ENCODE data around the gene MAG.

The MAG gene

DNA sequence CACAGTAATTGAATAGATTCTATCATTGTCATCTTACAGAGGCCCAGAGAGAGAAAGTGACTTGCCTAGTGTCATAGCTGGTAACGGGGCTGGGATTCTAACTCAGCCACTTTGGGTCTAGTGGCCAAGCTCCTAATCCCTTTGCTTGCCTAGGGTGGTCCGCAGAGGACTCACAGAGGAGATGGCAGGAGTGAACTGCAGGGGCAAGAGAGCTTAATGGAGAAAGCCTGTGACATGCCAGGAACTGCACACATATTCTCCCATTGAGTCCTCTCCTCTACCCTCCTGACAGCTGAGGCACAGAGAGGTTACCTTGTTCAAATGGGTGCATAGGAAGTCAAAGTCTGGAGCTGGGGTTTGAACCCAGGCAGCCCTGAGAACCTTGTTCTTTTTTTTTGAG is 40.5 kb upstream of the MAG start:
- no peak overlapping the region for H3K4me3 ChIP-seq
- no peak overlapping the region for H3K27ac ChIP-seq
- no peak overlapping the region for H3K9ac ChIP-seq
- H3K4me1 ChIP-seq: peaks cover 18 to 30% (median 25%) of the 10 kb centered on the region in 10 experiments
- H3K27me3 ChIP-seq: peaks cover 37 to 52% (median 48%) of the 10 kb centered on the region in 11 experiments
- H4K20me1 ChIP-seq: no peaks in the 10 kb centered on the region; a peak in 2 of 22 replicates
- H3K4me2 ChIP-seq: no peak overlapping the region
- no peak for TF ChIP-seq Cebpa-rat (IDR thresholded peaks at IDR 0.05)
- peaks cover 0 to 3% (median 0%) of the 10 kb centered on the region in 11 experiments; a peak in 1 of 22 replicates for H3K9me3 ChIP-seq (replicated peaks in 1 of 11)
- H3K36me3 ChIP-seq: no peaks in the 10 kb centered on the region

DNA sequence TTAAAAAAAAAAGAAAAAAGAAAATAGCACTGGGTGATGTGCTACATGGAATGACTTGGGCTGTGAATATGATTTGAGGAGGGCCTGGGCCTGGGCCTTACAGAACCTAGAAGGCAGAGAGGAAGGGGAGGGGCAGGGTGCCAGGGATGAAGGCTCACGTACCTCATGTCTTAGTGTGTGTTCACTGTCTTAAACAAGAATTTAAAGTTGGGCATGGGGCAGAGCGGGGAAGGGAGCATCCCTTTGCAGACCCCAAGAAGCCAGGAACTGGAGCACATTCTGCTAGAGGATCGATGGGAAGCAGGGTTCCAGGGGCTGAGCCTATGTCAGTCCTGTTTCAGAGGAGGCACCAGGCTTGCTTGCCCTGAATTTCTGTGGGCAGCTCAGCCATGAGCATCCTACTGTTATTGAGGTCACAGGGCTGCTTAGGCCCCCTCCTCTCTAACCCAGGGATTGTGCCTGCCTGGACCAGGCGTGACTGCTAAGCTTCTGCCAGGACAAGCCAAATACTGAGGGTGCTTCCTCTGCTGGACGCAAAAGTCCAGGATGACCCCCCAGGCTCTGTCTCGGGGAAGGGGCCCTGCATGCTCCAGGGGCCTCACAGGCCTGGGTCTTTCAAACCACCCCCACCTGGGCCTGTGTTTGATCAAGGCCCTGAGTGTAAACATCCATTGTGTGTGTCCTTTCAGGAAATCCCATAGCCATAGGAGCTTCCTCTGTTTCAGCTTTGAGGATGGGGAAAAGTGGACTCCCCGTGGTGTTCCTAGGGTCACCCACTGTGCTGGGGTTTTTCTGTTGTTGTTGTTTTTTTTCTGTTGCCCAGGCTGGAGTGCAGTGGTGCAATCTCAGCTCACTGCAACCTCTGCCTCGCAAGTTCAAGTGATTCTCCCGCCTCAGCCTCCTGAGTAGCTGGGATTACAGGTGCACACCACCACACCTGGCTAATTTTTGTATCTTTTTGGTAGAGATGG is 38.4 kb upstream of the MAG start:
- peaks cover 19 to 31% (median 26%) of the 10 kb centered on the region in 11 experiments for H3K27me3 ChIP-seq
- no peaks in the 10 kb centered on the region for H3K9me3 ChIP-seq (replicated peaks in 1 of 11)
- no peak overlapping the region for H3K9ac ChIP-seq
- no peaks in the 10 kb centered on the region for H3K36me3 ChIP-seq
- H3K4me3 ChIP-seq: no peak overlapping the region
- TF ChIP-seq Cebpa-rat (IDR thresholded peaks at IDR 0.05): no peak
- no peak overlapping the region for H3K4me2 ChIP-seq
- no peaks in the 10 kb centered on the region; a peak in 2 of 22 replicates for H4K20me1 ChIP-seq
- H3K27ac ChIP-seq: no peak overlapping the region
- H3K4me1 ChIP-seq: peaks cover 6 to 17% (median 11%) of the 10 kb centered on the region in 10 experiments

DNA sequence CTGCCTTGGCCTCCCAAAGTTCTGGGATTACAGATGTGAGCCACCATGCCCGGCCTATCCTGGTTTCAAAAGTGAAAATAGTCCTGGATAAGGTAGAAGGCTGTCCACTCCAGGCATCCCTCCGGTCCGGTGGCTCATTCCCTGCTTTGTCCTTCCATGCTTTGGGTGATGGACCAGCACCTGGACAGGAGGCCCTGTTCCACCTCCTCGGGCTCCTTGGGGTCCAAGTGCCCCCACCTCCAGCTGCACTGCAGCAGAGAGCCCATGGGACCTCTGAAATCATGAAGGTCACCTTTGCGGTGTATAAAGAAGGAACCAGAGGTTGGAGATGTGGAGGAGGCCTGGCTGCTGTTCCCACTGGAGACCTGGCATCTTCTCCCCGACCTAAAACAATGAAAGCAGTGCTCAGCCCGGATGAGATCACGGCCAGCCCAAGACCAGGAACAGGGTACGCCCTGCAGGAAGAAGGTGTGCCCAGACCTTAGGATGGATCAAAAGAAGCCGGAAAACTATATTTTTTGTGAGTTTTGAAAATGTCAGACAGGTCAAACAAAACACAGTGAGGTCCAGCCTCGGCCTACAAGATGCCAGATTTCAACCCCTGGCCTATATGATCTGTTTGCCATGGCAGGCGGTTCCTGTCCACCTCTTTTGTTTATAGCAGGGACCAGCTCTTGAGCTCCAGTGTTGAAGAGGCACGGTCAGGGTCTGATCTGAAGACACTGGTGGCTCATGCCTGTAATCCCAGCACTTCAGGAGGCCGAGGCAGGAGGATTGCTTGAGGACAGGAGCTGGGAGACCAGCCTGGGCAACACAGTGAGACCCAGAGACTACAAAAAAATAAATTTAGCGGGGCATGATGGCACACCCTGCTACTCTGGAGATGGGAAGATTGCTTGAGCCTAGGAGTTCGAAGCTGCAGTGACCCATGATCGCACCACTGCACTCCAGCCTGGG is 37.3 kb upstream of the MAG start:
- peaks cover 9 to 21% (median 16%) of the 10 kb centered on the region in 11 experiments for H3K27me3 ChIP-seq

DNA sequence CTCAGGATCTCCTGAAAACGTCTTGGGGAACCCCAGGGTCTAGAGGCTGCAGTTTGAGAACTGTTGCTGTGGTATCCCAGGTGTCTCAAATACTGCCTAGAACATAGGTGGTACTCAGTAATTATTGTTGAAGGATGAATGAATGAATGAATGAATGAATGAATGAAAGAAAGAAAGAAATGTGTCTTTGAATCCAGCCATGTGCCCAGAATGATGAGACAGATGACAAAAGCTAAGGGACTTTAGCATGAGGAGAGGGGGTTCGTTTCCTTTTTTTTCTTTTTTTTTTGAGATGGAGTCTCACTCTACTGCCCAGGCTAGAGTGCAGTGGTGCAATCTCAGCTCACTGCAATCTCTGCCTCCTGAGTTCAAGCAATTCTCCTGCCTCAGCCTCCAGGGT is 35.4 kb upstream of the MAG start:
- Histone ChIP-seq H3K9ac (no peak overlapping the region), H3K4me3 (no peak overlapping the region), H3K36me3 (no peaks in the 10 kb centered on the region), H4K20me1 (no peaks in the 10 kb centered on the region), H3K27me3 (peaks cover 0 to 1% (median 0%) of the 10 kb centered on the region in 11 experiments; a peak in 2 of 22 replicates), H3K27ac (no peak overlapping the region), H3K9me3 (replicated peaks in 1 of 11) (no peaks in the 10 kb centered on the region), H3K4me2 (no peak overlapping the region), H3K4me1 (peaks cover 0 to 19% (median 8%) of the 10 kb centered on the region in 10 experiments; a peak in 13 of 20 replicates)
- no peak for TF ChIP-seq Cebpa-rat (IDR thresholded peaks at IDR 0.05)

More for the DNA sequence above, 37.3 kb upstream of the MAG start:
- TF ChIP-seq Cebpa-rat (IDR thresholded peaks at IDR 0.05): no peak
- H3K4me3 ChIP-seq: no peak overlapping the region
- H3K27ac ChIP-seq: no peak overlapping the region
- no peak overlapping the region for H3K4me2 ChIP-seq
- no peak overlapping the region for H3K9ac ChIP-seq
- no peaks in the 10 kb centered on the region; a peak in 1 of 22 replicates for H4K20me1 ChIP-seq
- H3K9me3 ChIP-seq (replicated peaks in 1 of 11): no peaks in the 10 kb centered on the region
- no peaks in the 10 kb centered on the region for H3K36me3 ChIP-seq
- H3K4me1 ChIP-seq: peaks cover 0 to 10% (median 3%) of the 10 kb centered on the region in 10 experiments; a peak in 5 of 20 replicates

DNA sequence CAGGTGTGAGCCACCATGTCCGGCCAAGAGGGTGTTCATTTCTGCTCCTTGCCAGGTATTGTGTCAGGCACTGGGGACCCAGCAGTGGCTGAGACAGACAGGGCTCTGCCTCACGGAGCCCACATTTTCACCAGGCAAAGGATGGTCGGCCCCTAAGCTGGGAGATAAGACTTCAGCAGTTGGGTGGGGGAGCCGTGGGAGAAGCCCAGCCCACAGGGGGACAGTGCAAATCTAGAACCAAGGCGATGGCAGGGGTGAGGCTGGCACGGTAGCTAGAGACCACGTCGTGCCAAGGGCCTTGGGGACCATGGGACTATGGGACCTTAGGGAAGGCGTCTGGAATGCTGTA is 34.9 kb upstream of the MAG start:
- Histone ChIP-seq H3K27me3 (no peaks in the 10 kb centered on the region), H3K36me3 (no peaks in the 10 kb centered on the region), H3K27ac (no peak overlapping the region), H3K4me3 (no peak overlapping the region), H3K9ac (no peak overlapping the region), H3K9me3 (replicated peaks in 1 of 11) (no peaks in the 10 kb centered on the region), H3K4me1 (peaks cover 0 to 24% (median 13%) of the 10 kb centered on the region in 10 experiments; a peak in 16 of 20 replicates), H4K20me1 (no peaks in the 10 kb centered on the region), H3K4me2 (peak overlapping the region in 5 of 11 experiments; percentile 0 to 32 (median 15); a peak in 3 of 22 replicates)
- no peak for TF ChIP-seq Cebpa-rat (IDR thresholded peaks at IDR 0.05)

DNA sequence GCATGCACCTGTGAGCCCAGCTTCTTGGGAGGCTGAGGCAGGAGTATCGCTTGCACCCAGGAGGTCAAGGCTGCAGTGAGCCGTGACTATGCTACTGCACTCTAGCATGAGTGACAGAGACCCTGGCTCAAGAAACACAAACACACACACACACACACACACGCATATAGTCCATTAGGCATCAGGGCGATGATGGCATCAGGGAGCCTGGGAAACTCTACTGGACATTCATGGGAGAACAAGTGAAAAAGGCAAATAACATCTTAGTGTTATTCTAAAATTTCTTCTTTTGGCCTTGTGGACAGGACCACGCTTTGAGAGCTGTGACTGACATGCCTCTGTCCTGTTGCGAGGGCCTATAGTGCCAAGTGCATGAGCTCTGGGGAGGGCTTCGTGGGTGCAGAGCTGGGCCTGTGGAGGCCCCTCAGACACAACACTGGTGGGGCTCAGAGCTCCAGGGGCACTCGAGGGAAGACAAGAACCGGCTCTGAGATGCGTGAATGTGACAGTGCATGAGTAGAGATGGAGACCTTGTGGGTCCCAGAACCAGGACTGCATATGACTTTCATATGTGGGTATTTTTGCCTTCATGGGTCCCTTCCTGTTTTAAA is 31.2 kb upstream of the MAG start:
- no peaks in the 10 kb centered on the region for H3K9me3 ChIP-seq (replicated peaks in 1 of 11)
- H3K36me3 ChIP-seq: no peaks in the 10 kb centered on the region
- H4K20me1 ChIP-seq: peaks cover 0 to 14% (median 0%) of the 10 kb centered on the region in 11 experiments; a peak in 5 of 22 replicates
- H3K27ac ChIP-seq: no peak overlapping the region
- no peaks in the 10 kb centered on the region for H3K27me3 ChIP-seq
- no peak for TF ChIP-seq Cebpa-rat (IDR thresholded peaks at IDR 0.05)
- H3K4me2 ChIP-seq: peak overlapping the region in 2 of 11 experiments; percentile 34 to 38; a peak in 2 of 22 replicates
- H3K4me1 ChIP-seq: peaks cover 26 to 58% (median 45%) of the 10 kb centered on the region in 10 experiments
- no peak overlapping the region for H3K9ac ChIP-seq
- H3K4me3 ChIP-seq: no peak overlapping the region

DNA sequence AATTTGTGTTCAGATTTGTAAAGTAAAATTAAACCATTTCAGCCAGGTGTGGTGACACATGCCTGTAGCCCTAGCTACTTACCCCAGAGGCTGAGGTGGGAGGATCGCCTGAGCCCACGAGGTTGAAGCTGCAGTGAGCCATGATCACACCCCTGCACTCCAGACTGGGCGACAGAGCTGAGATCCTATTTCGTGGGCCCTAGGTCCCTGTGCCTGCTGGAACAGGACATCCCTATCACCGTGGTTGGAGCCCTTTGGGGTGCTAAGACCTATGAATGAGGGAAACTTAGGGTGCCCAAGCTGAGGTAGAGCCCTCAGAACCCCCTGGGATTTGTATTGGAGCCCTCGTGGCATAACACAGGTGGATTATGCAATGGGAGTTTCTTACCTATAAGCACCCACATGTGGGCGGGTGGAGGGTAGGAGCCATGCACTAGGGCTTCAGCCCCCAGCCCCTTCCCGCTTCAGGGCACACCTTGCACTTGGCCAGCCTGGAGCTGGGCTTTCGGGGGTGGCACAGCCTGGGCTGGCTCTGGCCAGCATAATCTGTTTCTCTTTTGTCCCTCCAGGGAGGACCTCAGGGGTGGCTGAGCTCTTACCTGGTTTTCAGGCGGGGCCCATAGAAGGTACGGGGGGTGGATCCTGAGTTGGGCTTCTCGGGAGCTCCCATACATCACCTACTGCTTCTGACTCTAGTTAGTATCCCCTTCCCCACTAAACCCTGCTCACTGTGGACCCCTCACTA is 30.4 kb upstream of the MAG start:
- Histone ChIP-seq H4K20me1 (peaks cover 0 to 14% (median 0%) of the 10 kb centered on the region in 11 experiments; a peak in 5 of 22 replicates), H3K9me3 (replicated peaks in 1 of 11) (no peaks in the 10 kb centered on the region), H3K27ac (no peak overlapping the region; a peak in 1 of 22 replicates), H3K4me3 (no peak overlapping the region), H3K9ac (peak overlapping the region in 2 of 11 experiments; percentile 20 to 33; a peak in 1 of 22 replicates), H3K4me1 (peaks cover 33 to 65% (median 52%) of the 10 kb centered on the region in 10 experiments), H3K36me3 (peaks cover 0 to 6% (median 0%) of the 10 kb centered on the region in 11 experiments; a peak in 3 of 22 replicates), H3K27me3 (no peaks in the 10 kb centered on the region), H3K4me2 (peak overlapping the region in 9 of 11 experiments; percentile 1 to 53 (median 29); a peak in 11 of 22 replicates)
- no peak for TF ChIP-seq Cebpa-rat (IDR thresholded peaks at IDR 0.05)
